ENCODE results near the gene SDHAF2.
"Not testable (repeated sequence)": the region's sequence is repeated elsewhere in the genome, so short reads cannot be mapped to it uniquely, and the experiment has no call there.

Gene SDHAF2

GRCh38 chr11:61473370-61474012, 43.6 kb downstream of the SDHAF2 start:
- no peak for ATAC-seq (replicated peaks)
- H3K36me3 Mint-ChIP-seq (ENCODE audit: insufficient read depth): peaks cover 22% of the 10 kb centered on the region
- no peak for DNase-seq
- H3K9me3 Mint-ChIP-seq: no peaks in the 10 kb centered on the region
- H3K27me3 Mint-ChIP-seq: peaks cover 0 to 8% of the 10 kb centered on the region in 2 donors
- H3K27ac Mint-ChIP-seq: peak overlapping the region; percentile 30 to 45
- H3K4me1 Mint-ChIP-seq (ENCODE audit: low read depth in 2 of 2): peaks cover 5 to 7% of the 10 kb centered on the region in 2 donors
- no peak overlapping the region for H3K4me3 Mint-ChIP-seq

GRCh38 chr11:61474013-61474643, 44.2 kb downstream of the SDHAF2 start:
- ATAC-seq (replicated peaks): no peak
- H3K9me3 Mint-ChIP-seq: no peaks in the 10 kb centered on the region
- DNase-seq: no peak
- no peak overlapping the region for H3K4me3 Mint-ChIP-seq
- H3K27me3 Mint-ChIP-seq: peaks cover 0 to 12% of the 10 kb centered on the region in 2 donors
- H3K36me3 Mint-ChIP-seq (ENCODE audit: insufficient read depth): peaks cover 20% of the 10 kb centered on the region
- H3K27ac Mint-ChIP-seq: peak overlapping the region; percentile 30 to 45
- peaks cover 5 to 7% of the 10 kb centered on the region in 2 donors for H3K4me1 Mint-ChIP-seq (ENCODE audit: low read depth in 2 of 2)

GRCh38 chr11:61475433-61475832, 45.5 kb downstream of the SDHAF2 start:
- peaks cover 5 to 9% of the 10 kb centered on the region in 2 donors for H3K4me1 Mint-ChIP-seq (ENCODE audit: low read depth in 2 of 2)
- ATAC-seq (replicated peaks): no peak
- peaks cover 16% of the 10 kb centered on the region for H3K36me3 Mint-ChIP-seq (ENCODE audit: insufficient read depth)
- no peak for DNase-seq
- no peak overlapping the region for H3K27ac Mint-ChIP-seq
- no peak overlapping the region for H3K4me3 Mint-ChIP-seq
- no peaks in the 10 kb centered on the region for H3K9me3 Mint-ChIP-seq
- peaks cover 0 to 22% of the 10 kb centered on the region in 2 donors for H3K27me3 Mint-ChIP-seq

GRCh38 chr11:61476371-61476770, 46.4 kb downstream of the SDHAF2 start:
- peaks cover 0 to 31% of the 10 kb centered on the region in 2 donors for H3K27me3 Mint-ChIP-seq
- H3K9me3 Mint-ChIP-seq: no peaks in the 10 kb centered on the region
- peaks cover 5 to 11% of the 10 kb centered on the region in 2 donors for H3K4me1 Mint-ChIP-seq (ENCODE audit: low read depth in 2 of 2)
- no peak overlapping the region for H3K4me3 Mint-ChIP-seq
- no peak for DNase-seq
- no peak for ATAC-seq (replicated peaks)
- peaks cover 11% of the 10 kb centered on the region for H3K36me3 Mint-ChIP-seq (ENCODE audit: insufficient read depth)
- H3K27ac Mint-ChIP-seq: no peak overlapping the region

- H3K36me3 Mint-ChIP-seq (ENCODE audit: insufficient read depth): peaks cover 11% of the 10 kb centered on the region
- H3K9me3 Mint-ChIP-seq: no peaks in the 10 kb centered on the region
- no peak overlapping the region for H3K27ac Mint-ChIP-seq
- peaks cover 5 to 11% of the 10 kb centered on the region in 2 donors for H3K4me1 Mint-ChIP-seq (ENCODE audit: low read depth in 2 of 2)
- ATAC-seq (replicated peaks) (no peak), DNase-seq (no peak)
- peaks cover 0 to 39% of the 10 kb centered on the region in 2 donors for H3K27me3 Mint-ChIP-seq
- no peak overlapping the region for H3K4me3 Mint-ChIP-seq
Measured at GRCh38 chr11:61477126-61477525, 47.2 kb downstream of the SDHAF2 start.

- Mint-ChIP-seq H3K4me1 (ENCODE audit: low read depth in 2 of 2) (peaks cover 5 to 11% of the 10 kb centered on the region in 2 donors), H3K4me3 (no peak overlapping the region), H3K9me3 (no peaks in the 10 kb centered on the region), H3K27ac (peak overlapping the region in 1 of 2 donors; percentile 78), H3K27me3 (peaks cover 0 to 45% of the 10 kb centered on the region in 2 donors), H3K36me3 (ENCODE audit: insufficient read depth) (peaks cover 6% of the 10 kb centered on the region)
- DNase-seq (peak; percentile 48 to 60 (median 51)), ATAC-seq (replicated peaks) (peak; percentile 32)
Measured at GRCh38 chr11:61477727-61478148, 47.8 kb downstream of the SDHAF2 start.

GRCh38 chr11:61479360-61480058, 49.6 kb downstream of the SDHAF2 start:
- peaks cover 0 to 57% of the 10 kb centered on the region in 2 donors for H3K27me3 Mint-ChIP-seq
- ATAC-seq (replicated peaks); H3K36me3 Mint-ChIP-seq (ENCODE audit: insufficient read depth); DNase-seq; H3K4me3 Mint-ChIP-seq; H3K27ac Mint-ChIP-seq; H3K9me3 Mint-ChIP-seq: not testable (repeated sequence)
- peaks cover 5 to 11% of the 10 kb centered on the region in 2 donors for H3K4me1 Mint-ChIP-seq (ENCODE audit: low read depth in 2 of 2)

GRCh38 chr11:61480261-61480993, 50.5 kb downstream of the SDHAF2 start:
- Mint-ChIP-seq H3K4me3 (no peak overlapping the region), H3K4me1 (ENCODE audit: low read depth in 2 of 2) (peaks cover 5 to 11% of the 10 kb centered on the region in 2 donors), H3K27ac (no peak overlapping the region), H3K9me3 (no peaks in the 10 kb centered on the region), H3K36me3 (ENCODE audit: insufficient read depth) (no peaks in the 10 kb centered on the region), H3K27me3 (peaks cover 0 to 57% of the 10 kb centered on the region in 2 donors)
- ATAC-seq (replicated peaks) (no peak), DNase-seq (no peak)

- H3K9me3 Mint-ChIP-seq: no peaks in the 10 kb centered on the region
Measured at GRCh38 chr11:61480994-61481335, 51.0 kb downstream of the SDHAF2 start.

GRCh38 chr11:61481806-61482205, 51.9 kb downstream of the SDHAF2 start:
- no peak for ATAC-seq (replicated peaks)

More at GRCh38 chr11:61480994-61481335, 51.0 kb downstream of the SDHAF2 start:
- Mint-ChIP-seq H3K36me3 (ENCODE audit: insufficient read depth) (no peaks in the 10 kb centered on the region), H3K4me1 (ENCODE audit: low read depth in 2 of 2) (peaks cover 5 to 11% of the 10 kb centered on the region in 2 donors), H3K27ac (no peak overlapping the region), H3K27me3 (peaks cover 0 to 57% of the 10 kb centered on the region in 2 donors), H3K4me3 (no peak overlapping the region)
- ATAC-seq (replicated peaks): no peak
- DNase-seq: no peak

GRCh38 chr11:61482513-61482912, 52.6 kb downstream of the SDHAF2 start:
- Mint-ChIP-seq H3K27me3 (peaks cover 0 to 57% of the 10 kb centered on the region in 2 donors), H3K27ac (no peak overlapping the region), H3K9me3 (no peaks in the 10 kb centered on the region), H3K4me3 (no peak overlapping the region), H3K36me3 (ENCODE audit: insufficient read depth) (peaks cover under 1% of the 10 kb centered on the region), H3K4me1 (ENCODE audit: low read depth in 2 of 2) (peaks cover 5 to 11% of the 10 kb centered on the region in 2 donors)
- DNase-seq (no peak), ATAC-seq (replicated peaks) (no peak)

More at GRCh38 chr11:61481806-61482205, 51.9 kb downstream of the SDHAF2 start:
- no peaks in the 10 kb centered on the region for H3K36me3 Mint-ChIP-seq (ENCODE audit: insufficient read depth)
- DNase-seq: no peak
- H3K27me3 Mint-ChIP-seq: peaks cover 0 to 57% of the 10 kb centered on the region in 2 donors
- H3K4me3 Mint-ChIP-seq: no peak overlapping the region
- no peaks in the 10 kb centered on the region for H3K9me3 Mint-ChIP-seq
- H3K27ac Mint-ChIP-seq: no peak overlapping the region
- peaks cover 5 to 11% of the 10 kb centered on the region in 2 donors for H3K4me1 Mint-ChIP-seq (ENCODE audit: low read depth in 2 of 2)

GRCh38 chr11:61484541-61484940, 54.6 kb downstream of the SDHAF2 start:
- H3K9me3 Mint-ChIP-seq: no peaks in the 10 kb centered on the region
- no peak for DNase-seq

GRCh38 chr11:61485080-61485479, 55.2 kb downstream of the SDHAF2 start:
- ATAC-seq (replicated peaks) (no peak), DNase-seq (no peak)
- Mint-ChIP-seq H3K36me3 (ENCODE audit: insufficient read depth) (peaks cover 4% of the 10 kb centered on the region), H3K4me1 (ENCODE audit: low read depth in 2 of 2) (peaks cover 0 to 4% of the 10 kb centered on the region in 2 donors), H3K27ac (no peak overlapping the region), H3K4me3 (no peak overlapping the region), H3K27me3 (peaks cover 0 to 38% of the 10 kb centered on the region in 2 donors), H3K9me3 (no peaks in the 10 kb centered on the region)

More at GRCh38 chr11:61484541-61484940, 54.6 kb downstream of the SDHAF2 start:
- Mint-ChIP-seq H3K27me3 (peaks cover 0 to 44% of the 10 kb centered on the region in 2 donors), H3K4me1 (ENCODE audit: low read depth in 2 of 2) (peaks cover 0 to 4% of the 10 kb centered on the region in 2 donors), H3K27ac (no peak overlapping the region), H3K36me3 (ENCODE audit: insufficient read depth) (peaks cover 4% of the 10 kb centered on the region), H3K4me3 (no peak overlapping the region)
- no peak for ATAC-seq (replicated peaks)

All from effector memory CD8-positive, alpha-beta T cell (primary cell).